Medulla oblongata (tissue), 1 donor: ENCODE measurements around the gene STEAP2.
A peak's percentile ranks its signal among the peaks of the same experiment; 100 is the strongest.

ENCODE experiments used
- DNase-seq: peaks from one replicate; pipeline ENCODE4 v3.0.0-alpha.2; 2015; ENCODE audit errors: extremely low spot score

The STEAP2 gene

GRCh38 chr7:90192876-90193750, 18.4 kb upstream of the STEAP2 start:
- DNase-seq = no peak

DNA sequence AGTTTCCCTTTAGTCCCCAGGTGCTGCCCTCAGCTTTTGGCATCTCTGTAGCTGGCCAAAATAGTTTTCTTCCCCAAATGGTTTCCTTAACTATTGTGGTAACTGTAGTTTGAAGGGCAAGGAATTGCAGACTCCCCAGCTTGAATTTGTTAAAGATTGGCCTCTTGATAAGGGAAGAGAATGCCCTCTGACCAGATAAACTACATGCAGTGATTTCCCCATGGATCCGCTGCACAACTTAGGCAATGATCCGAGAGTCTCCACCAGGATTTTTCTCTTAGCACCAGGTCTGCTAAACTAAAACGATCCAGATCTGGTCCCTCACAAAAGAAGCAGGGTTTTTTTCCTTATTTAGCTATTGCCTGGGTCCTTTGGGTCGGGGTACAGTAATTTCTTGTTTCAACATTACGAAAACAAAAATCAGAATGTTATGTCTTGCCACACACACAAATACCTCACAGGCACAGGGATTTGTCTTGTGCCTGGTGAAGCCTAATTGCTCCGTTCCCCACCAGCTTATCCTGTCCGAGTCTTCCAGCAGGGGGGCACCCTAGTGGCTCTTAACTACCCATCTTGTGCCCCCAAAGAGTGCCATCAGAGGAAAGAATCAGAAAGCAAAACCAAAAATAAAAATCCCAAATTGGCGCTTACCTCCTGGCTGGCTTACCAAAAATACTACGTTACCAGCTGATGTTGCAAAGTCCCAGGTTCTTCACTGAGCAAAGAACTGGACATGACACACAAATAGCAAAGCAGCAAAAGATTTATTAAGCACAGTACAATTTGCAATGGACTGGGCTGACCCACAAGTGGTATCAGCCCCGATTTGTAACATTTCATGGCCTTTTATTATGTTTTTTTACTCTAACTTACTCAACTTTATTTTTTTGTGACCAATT, 16.4 kb upstream of the STEAP2 start:
- DNase-seq = no peak

DNA sequence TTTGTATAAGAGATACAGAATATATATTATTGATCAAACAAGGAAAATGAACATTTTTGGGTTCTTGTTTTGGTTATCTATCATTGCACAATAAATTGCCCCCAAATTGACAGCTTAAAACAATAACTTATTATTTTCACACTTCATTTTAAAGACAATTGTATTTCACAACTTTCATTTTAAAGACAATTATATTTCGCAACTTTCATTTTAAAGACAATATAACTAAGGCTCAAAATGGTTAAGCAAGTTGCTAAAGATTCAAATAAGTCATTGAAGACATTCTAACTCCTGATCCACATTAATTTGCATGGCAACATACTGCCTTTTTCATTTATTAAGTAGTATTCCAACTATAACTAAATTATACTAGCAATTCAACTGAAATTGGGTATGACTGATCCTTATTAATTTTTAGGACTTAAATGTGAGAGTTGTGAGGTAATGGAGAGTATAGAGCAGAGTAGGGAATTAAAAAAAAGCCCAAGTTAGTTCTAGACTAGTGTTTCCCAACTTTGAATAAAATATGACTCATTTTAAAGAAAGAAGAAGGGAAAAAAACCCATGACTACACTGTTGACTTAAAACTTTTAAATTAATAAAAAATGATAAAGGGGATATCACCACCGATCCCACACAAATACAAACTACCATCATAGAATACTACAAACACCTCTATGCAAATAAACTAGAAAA, 9.9 kb upstream of the STEAP2 start:
- no peak for DNase-seq

DNA sequence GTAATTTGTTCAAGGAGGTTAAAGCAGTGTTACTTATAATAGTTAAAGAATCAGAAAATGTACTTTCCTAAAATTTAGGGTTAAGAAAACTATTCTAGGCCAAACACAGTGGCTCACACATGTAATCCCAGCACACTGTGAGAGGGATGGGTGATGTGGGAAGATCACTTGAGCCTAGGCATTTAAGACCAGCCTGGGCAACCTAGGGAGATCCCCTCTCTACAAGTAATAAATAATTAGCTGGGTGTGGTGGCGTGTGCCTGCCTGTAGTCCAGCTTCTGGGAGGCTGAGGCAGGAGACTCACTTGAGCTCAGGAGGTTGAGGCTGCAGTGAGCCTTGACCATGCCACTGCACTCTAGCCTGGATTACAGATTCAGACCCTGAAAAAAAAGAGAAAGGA, 3.6 kb upstream of the STEAP2 start:
- no peak for DNase-seq

- no peak for DNase-seq
Observed at GRCh38 chr7:90209776-90210175, 1.8 kb upstream of the STEAP2 start.

GRCh38 chr7:90210475-90210874, 1.1 kb upstream of the STEAP2 start:
- no peak for DNase-seq

- peak; percentile 11 for DNase-seq
Observed at GRCh38 chr7:90210981-90211380, 559 bp upstream of the STEAP2 start.

DNA sequence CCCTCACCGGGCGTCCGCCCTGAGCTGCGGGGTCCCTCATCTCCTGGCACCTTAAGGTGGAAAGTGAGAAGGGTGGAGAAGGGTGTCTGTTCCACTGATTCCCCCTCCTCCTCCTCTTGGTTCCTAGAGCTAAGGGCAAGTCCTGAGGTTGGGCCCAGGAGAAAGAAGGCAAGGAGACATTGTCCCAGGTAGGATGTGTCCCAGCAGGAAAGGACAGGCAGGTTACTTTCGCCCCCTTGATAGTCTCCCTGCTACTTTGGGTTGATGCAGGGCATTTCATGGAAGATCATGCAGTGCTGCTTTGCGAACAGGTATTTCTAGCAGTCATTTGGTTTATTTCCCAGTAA, 582 bp downstream of the STEAP2 start:
- DNase-seq = peak; percentile 13

GRCh38 chr7:90213521-90213920, 2.0 kb downstream of the STEAP2 start:
- no peak for DNase-seq

- no peak for DNase-seq
Observed at GRCh38 chr7:90216080-90216674, 4.6 kb downstream of the STEAP2 start.

DNA sequence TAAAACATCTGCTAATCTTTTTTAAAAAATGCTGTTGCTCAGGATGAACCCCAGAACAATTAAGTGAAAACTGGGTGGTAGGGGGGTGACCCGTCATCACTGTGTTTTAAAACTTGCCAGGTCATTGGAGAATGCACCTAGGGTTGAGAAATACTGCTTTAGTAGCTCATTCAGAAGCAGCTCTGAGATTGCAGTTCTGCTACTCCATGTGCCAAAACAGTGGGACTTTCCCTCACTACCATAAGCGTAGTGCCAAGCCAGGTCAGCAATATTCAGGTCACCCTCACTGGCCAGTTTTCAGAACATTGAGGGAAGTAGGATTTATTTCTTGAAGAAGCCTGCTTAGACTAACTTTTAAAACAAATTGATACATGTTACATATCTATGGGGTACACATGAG, 5.2 kb downstream of the STEAP2 start:
- DNase-seq = no peak

DNA sequence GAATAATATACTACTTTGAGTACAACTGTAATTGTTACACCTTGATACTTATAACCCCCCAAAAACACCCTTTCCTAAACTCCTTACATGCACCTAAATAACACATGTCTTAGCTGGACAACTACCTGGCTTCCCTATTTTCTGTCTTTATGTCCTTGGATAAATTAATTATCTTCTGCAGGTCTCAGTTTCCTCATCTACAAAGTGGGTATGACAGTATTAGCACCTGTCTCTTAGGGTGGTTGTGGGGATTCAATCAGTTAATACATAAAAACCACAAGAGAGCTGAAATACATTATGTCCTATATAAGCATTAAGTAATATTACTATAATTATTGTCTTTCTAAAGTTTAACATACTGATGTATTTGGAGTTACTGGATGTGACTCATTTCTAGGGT, 10.8 kb downstream of the STEAP2 start:
- DNase-seq = no peak

GRCh38 chr7:90222811-90223725, 11.5 kb downstream of the STEAP2 start:
- DNase-seq = no peak

GRCh38 chr7:90224195-90224594, 12.7 kb downstream of the STEAP2 start:
- no peak for DNase-seq

- DNase-seq = no peak
Observed at GRCh38 chr7:90225181-90225580, 13.6 kb downstream of the STEAP2 start.

GRCh38 chr7:90225601-90226000, 14.1 kb downstream of the STEAP2 start:
- no peak for DNase-seq

- DNase-seq = no peak
Observed at GRCh38 chr7:90227259-90227658, 15.7 kb downstream of the STEAP2 start.

DNA sequence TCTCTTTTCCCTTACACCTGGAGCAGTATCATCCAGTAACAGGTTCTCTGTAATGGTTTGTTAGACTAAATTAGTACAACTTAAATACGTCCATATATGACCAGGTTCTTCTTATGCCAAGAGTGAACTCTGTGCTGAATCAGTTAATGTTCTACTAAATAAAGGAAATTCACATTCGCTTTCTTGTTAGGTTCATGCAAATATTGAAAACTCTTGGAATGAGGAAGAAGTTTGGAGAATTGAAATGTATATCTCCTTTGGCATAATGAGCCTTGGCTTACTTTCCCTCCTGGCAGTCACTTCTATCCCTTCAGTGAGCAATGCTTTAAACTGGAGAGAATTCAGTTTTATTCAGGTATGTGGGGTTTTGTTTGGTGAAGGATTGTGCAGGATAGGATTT, 18.1 kb downstream of the STEAP2 start:
- DNase-seq = no peak

- DNase-seq = no peak
Observed at GRCh38 chr7:90230834-90231233, 19.3 kb downstream of the STEAP2 start.

DNA sequence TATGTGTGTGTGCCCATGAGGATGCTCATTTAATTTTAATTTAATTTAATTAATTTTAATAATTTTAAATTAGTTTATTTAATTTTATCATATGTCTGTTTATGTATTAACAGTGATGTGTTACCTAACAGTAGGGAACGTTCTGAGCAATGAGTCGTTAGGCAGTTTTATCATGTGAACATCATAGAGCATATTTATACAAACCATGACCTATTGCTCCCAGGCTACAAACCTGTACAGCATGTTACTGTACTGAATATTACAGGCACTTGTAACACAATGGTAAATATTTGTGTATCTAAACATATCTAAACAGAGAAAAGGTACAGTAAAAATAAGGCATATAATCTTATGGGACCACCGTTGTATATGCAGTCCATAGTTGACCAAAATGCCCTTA, 19.8 kb downstream of the STEAP2 start:
- DNase-seq = no peak

DNA sequence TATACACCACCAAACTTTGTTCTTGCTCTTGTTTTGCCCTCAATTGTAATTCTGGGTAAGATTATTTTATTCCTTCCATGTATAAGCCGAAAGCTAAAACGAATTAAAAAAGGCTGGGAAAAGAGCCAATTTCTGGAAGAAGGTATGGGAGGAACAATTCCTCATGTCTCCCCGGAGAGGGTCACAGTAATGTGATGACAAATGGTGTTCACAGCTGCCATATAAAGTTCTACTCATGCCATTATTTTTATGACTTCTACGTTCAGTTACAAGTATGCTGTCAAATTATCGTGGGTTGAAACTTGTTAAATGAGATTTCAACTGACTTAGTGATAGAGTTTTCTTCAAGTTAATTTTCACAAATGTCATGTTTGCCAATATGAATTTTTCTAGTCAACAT, 20.9 kb downstream of the STEAP2 start:
- DNase-seq = no peak
